H9 (cell line): ENCODE results near the gene NAPB. TPM values are rescaled to one million over a fixed set of nuclear protein-coding genes. Genes with fewer than 3 reads are reported as not detected.

Experiments used
- DNase-seq: peaks from one replicate; pipeline ENCODE4 v3.0.0-alpha.2; 2017
- H2AFZ ChIP-seq: one replicate; pipeline ENCODE4 v1.6.1; 2013; ENCODE audit warnings: mild to moderate bottlenecking, low read length, control low read depth, moderate library complexity
- H2AK5ac ChIP-seq: 2 replicates; pipeline ENCODE4 v1.6.1; 2013; ENCODE audit warnings: low read length, control low read depth, mixed read lengths; ENCODE audit not compliant: insufficient read length
- H2BK120ac ChIP-seq: one replicate; pipeline ENCODE4 v1.6.1; 2013; ENCODE audit warnings: low read depth, mild to moderate bottlenecking, low read length, control low read depth, inconsistent platforms; ENCODE audit not compliant: poor library complexity, severe bottlenecking
- H2BK12ac ChIP-seq: 2 replicates; pipeline ENCODE4 v1.6.1; 2013; ENCODE audit warnings: low read length, control low read depth, mixed read lengths, low read depth; ENCODE audit not compliant: insufficient read length
- H2BK15ac ChIP-seq: 2 replicates; pipeline ENCODE4 v1.6.1; 2013; ENCODE audit warnings: low read depth, low read length, control low read depth
- H2BK20ac ChIP-seq: one replicate; pipeline ENCODE4 v1.6.1; 2013; ENCODE audit warnings: low read depth, mild to moderate bottlenecking, low read length, control low read depth, inconsistent platforms; ENCODE audit not compliant: poor library complexity, severe bottlenecking
- H2BK5ac ChIP-seq: 2 replicates; pipeline ENCODE4 v1.6.1; 2013; ENCODE audit warnings: low read length, control low read depth, mixed read lengths; ENCODE audit not compliant: insufficient read length
- H3K14ac ChIP-seq: 2 replicates; pipeline ENCODE4 v1.6.1; 2013; ENCODE audit warnings: low read length, control low read depth; ENCODE audit not compliant: insufficient read depth
- H3K18ac ChIP-seq: 2 replicates; pipeline ENCODE4 v1.6.1; 2013; ENCODE audit warnings: low read depth, mild to moderate bottlenecking, mixed read lengths, low read length, control low read depth; ENCODE audit not compliant: insufficient read length
- H3K23ac ChIP-seq: 2 replicates; pipeline ENCODE4 v1.6.1; 2013; ENCODE audit warnings: low read length, control low read depth, mixed read lengths, low read depth; ENCODE audit not compliant: insufficient read length
- H3K23me2 ChIP-seq: 2 replicates; pipeline ENCODE4 v1.6.1; 2013; ENCODE audit warnings: low read depth, mild to moderate bottlenecking, mixed read lengths, low read length, control low read depth; ENCODE audit not compliant: insufficient read length, poor library complexity, severe bottlenecking
- H3K27ac ChIP-seq: 2 replicates; pipeline ENCODE4 v1.5.1; 2013; ENCODE audit warnings: low read length, control low read depth, mixed read lengths, low read depth; ENCODE audit not compliant: insufficient read length
- H3K27me3 ChIP-seq: 2 replicates; pipeline ENCODE4 v1.6.1; 2013; ENCODE audit warnings: low read length, control low read depth, inconsistent platforms; ENCODE audit not compliant: insufficient read depth
- H3K4ac ChIP-seq: 2 replicates; pipeline ENCODE4 v1.6.1; 2013; ENCODE audit warnings: low read depth, mild to moderate bottlenecking, control low read depth, inconsistent platforms, low read length, moderate library complexity
- H3K4me1 ChIP-seq: 2 replicates; pipeline ENCODE4 v1.6.1; 2013; ENCODE audit warnings: low read length, control low read depth, inconsistent platforms; ENCODE audit not compliant: insufficient read depth
- H3K4me2 ChIP-seq: 2 replicates; pipeline ENCODE4 v1.6.1; 2013; ENCODE audit warnings: low read length, control low read depth, mixed read lengths; ENCODE audit not compliant: insufficient read length, insufficient read depth
- H3K56ac ChIP-seq: 2 replicates; pipeline ENCODE4 v1.6.1; 2013; ENCODE audit warnings: low read depth, mild to moderate bottlenecking, mixed read lengths, low read length, control low read depth; ENCODE audit not compliant: insufficient read length
- H3K79me1 ChIP-seq: 2 replicates; pipeline ENCODE4 v1.6.1; 2013; ENCODE audit warnings: low read depth, mild to moderate bottlenecking, moderate library complexity, low read length, control low read depth, inconsistent platforms; ENCODE audit not compliant: insufficient read depth, poor library complexity, severe bottlenecking
- H3K79me2 ChIP-seq: 2 replicates; pipeline ENCODE4 v1.6.1; 2013; ENCODE audit warnings: low read length, control low read depth, inconsistent platforms; ENCODE audit not compliant: insufficient read depth
- H3K9ac ChIP-seq: 2 replicates; pipeline ENCODE4 v1.6.1; 2013; ENCODE audit warnings: low read length, control low read depth, mixed read lengths; ENCODE audit not compliant: insufficient read length; ENCODE audit errors: extremely low read depth
- H3K9me3 ChIP-seq: one replicate; pipeline ENCODE4 v1.6.1; 2013; ENCODE audit warnings: low read depth, low read length, inconsistent platforms; ENCODE audit not compliant: control insufficient read depth
- H3T11ph ChIP-seq: one replicate; pipeline ENCODE4 v1.6.1; 2013; ENCODE audit warnings: mild to moderate bottlenecking, low read length, control low read depth, inconsistent platforms
- H4K20me1 ChIP-seq: one replicate; pipeline ENCODE4 v1.6.1; 2013; ENCODE audit not compliant: control insufficient read depth, insufficient read length, insufficient read depth
- H4K5ac ChIP-seq: 2 replicates; pipeline ENCODE4 v1.6.1; 2013; ENCODE audit warnings: low read depth, mild to moderate bottlenecking, mixed read lengths, low read length, control low read depth; ENCODE audit not compliant: insufficient read length
- H4K8ac ChIP-seq: replicated peaks from 2 replicates; pipeline ENCODE4 v1.6.1; 2013; ENCODE audit warnings: low read length, control low read depth, mixed read lengths, low read depth; ENCODE audit not compliant: insufficient read length
- H4K91ac ChIP-seq: 2 replicates; pipeline ENCODE4 v1.6.1; 2013; ENCODE audit warnings: low read depth, mild to moderate bottlenecking, moderate library complexity, mixed read lengths, low read length, control low read depth; ENCODE audit not compliant: insufficient read length
- H3K27ac Mint-ChIP-seq, 3 experiments: 2 replicates in 2 of 3; 3 replicates in 1 of 3; pipeline ENCODE4 v1.8.0; 2020 to 2021; ENCODE audit warnings: mixed read lengths in 3 of 3, mild to moderate bottlenecking in 1 of 3, moderate library complexity in 1 of 3
- H3K27me3 Mint-ChIP-seq: 2 replicates; pipeline ENCODE4 v1.8.0; 2021; ENCODE audit warnings: low read depth, mild to moderate bottlenecking, moderate library complexity, mixed read lengths
- H3K36me3 Mint-ChIP-seq, 3 experiments: 2 replicates in 2 of 3; 3 replicates in 1 of 3; pipeline ENCODE4 v1.8.0; 2020 to 2021; ENCODE audit warnings: low read depth in 3 of 3, mixed read lengths in 3 of 3; ENCODE audit not compliant: insufficient read depth in 1 of 3
- H3K4me1 Mint-ChIP-seq, 2 experiments: 2 replicates each; pipeline ENCODE4 v1.8.0; 2020; ENCODE audit warnings: mixed read lengths in 2 of 2
- H3K4me3 Mint-ChIP-seq, 2 experiments: 2 replicates in 1 of 2; 3 replicates in 1 of 2; pipeline ENCODE4 v1.8.0; 2020 to 2021; ENCODE audit warnings: mild to moderate bottlenecking in 2 of 2, mixed read lengths in 2 of 2, moderate library complexity in 1 of 2
- H3K9me3 Mint-ChIP-seq, 2 experiments: 2 replicates in 1 of 2; 3 replicates in 1 of 2; pipeline ENCODE4 v1.8.0; 2020; ENCODE audit warnings: mild to moderate bottlenecking in 2 of 2, mixed read lengths in 2 of 2, moderate library complexity in 1 of 2
- total RNA-seq: library from RNA; stranded (reverse); gene quantifications from 2 replicates; pipeline ENCODE4 v1.2.1, GENCODE V29; 2021
- TF ChIP-seq, protein P1 (sequence below): fragments of 200-600 bp; sonication (generic); conservative IDR thresholded peaks from 3 replicates; pipeline ENCODE4 v1.8.0; 2021; ENCODE audit warnings: antibody characterized with exemption, mild to moderate bottlenecking

NAPB gene
- total RNA-seq, 1 experiment from 2014 or later = 10.4 TPM

DNA sequence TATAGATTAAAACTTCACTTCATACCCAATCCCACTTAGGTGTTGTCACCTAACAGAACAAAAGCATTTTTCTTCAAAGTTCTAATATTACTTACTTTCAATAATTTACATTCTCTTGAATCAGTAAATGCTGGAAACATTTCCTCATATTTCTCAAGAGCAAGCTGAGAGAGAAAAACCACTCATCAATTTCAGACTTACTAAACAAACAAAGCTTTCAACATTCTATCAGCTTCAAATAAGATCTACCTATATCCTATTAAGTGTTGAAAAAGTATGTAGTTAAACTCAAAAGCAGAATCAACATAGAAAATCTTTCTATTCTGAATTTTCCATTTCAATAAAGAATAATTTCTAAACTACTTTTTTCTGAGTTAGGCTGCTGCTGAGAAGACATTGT lies 41.5 kb downstream of the NAPB start:
- no peak overlapping the region for H2BK5ac ChIP-seq
- no peak overlapping the region for H3K27ac ChIP-seq
- H2BK20ac ChIP-seq = no peak overlapping the region
- no peak overlapping the region for H3K14ac ChIP-seq
- no peaks in the 10 kb centered on the region for H3K4me1 ChIP-seq
- no peak overlapping the region for H3K56ac ChIP-seq
- DNase-seq = no peak
- no peaks in the 10 kb centered on the region for H4K20me1 ChIP-seq
- no peaks in the 10 kb centered on the region for H3K9me3 ChIP-seq
- no peak overlapping the region for H3K23ac ChIP-seq
- no peak overlapping the region for H2AFZ ChIP-seq
- no peak overlapping the region for H2BK120ac ChIP-seq
- Mint-ChIP-seq H3K36me3 (peaks cover 34 to 83% (median 72%) of the 10 kb centered on the region in 3 experiments), H3K4me1 (peaks cover 7 to 8% of the 10 kb centered on the region in 2 experiments; a peak in 3 of 4 replicates), H3K9me3 (peaks cover 0 to 3% of the 10 kb centered on the region in 2 experiments; a peak in 1 of 5 replicates), H3K27ac (no peak overlapping the region), H3K27me3 (no peaks in the 10 kb centered on the region), H3K4me3 (no peak overlapping the region)
- no peak overlapping the region for H3T11ph ChIP-seq
- no peak overlapping the region for H4K91ac ChIP-seq
- peaks cover 4% of the 10 kb centered on the region for H3K79me1 ChIP-seq
- no peak overlapping the region for H3K9ac ChIP-seq
- H3K18ac ChIP-seq = no peak overlapping the region
- no peaks in the 10 kb centered on the region for H3K23me2 ChIP-seq
- H3K27me3 ChIP-seq = no peaks in the 10 kb centered on the region
- H4K5ac ChIP-seq = no peak overlapping the region
- no peak overlapping the region for H2BK12ac ChIP-seq
- no peak overlapping the region for H2BK15ac ChIP-seq
- H3K4ac ChIP-seq = no peak overlapping the region
- TF ChIP-seq, protein P1, sequence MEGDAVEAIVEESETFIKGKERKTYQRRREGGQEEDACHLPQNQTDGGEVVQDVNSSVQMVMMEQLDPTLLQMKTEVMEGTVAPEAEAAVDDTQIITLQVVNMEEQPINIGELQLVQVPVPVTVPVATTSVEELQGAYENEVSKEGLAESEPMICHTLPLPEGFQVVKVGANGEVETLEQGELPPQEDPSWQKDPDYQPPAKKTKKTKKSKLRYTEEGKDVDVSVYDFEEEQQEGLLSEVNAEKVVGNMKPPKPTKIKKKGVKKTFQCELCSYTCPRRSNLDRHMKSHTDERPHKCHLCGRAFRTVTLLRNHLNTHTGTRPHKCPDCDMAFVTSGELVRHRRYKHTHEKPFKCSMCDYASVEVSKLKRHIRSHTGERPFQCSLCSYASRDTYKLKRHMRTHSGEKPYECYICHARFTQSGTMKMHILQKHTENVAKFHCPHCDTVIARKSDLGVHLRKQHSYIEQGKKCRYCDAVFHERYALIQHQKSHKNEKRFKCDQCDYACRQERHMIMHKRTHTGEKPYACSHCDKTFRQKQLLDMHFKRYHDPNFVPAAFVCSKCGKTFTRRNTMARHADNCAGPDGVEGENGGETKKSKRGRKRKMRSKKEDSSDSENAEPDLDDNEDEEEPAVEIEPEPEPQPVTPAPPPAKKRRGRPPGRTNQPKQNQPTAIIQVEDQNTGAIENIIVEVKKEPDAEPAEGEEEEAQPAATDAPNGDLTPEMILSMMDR = no peak
- no peak overlapping the region for H4K8ac ChIP-seq
- no peak overlapping the region for H2AK5ac ChIP-seq
- H3K4me2 ChIP-seq = no peak overlapping the region
- no peaks in the 10 kb centered on the region for H3K79me2 ChIP-seq
